Osteoblast (primary cell): ENCODE measurements around the gene KCNMB1. TPM values are rescaled to one million over a fixed set of nuclear protein-coding genes. Genes with fewer than 3 reads are reported as not detected.

Experiments
- DNase-seq: peaks from one replicate; pipeline ENCODE4 v3.0.0; 2011; ENCODE audit warnings: low spot score, mixed read lengths; ENCODE audit not compliant: insufficient read length; ENCODE audit errors: missing footprints
- H2AFZ ChIP-seq: 2 replicates; pipeline ENCODE4 v1.6.0; 2011; ENCODE audit warnings: mild to moderate bottlenecking, low read length
- H3K27ac ChIP-seq: 2 replicates; pipeline ENCODE4 v1.5.1; 2011; ENCODE audit warnings: mild to moderate bottlenecking, low read depth, low read length, moderate library complexity
- H3K27me3 ChIP-seq: 2 replicates; pipeline ENCODE4 v1.6.0; 2012; ENCODE audit warnings: mild to moderate bottlenecking, control low read depth, inconsistent platforms, low read length, moderate library complexity; ENCODE audit not compliant: insufficient read depth
- H3K36me3 ChIP-seq: 2 replicates; pipeline ENCODE4 v1.5.1; 2011; ENCODE audit warnings: mild to moderate bottlenecking, low read length, control low read depth, moderate library complexity; ENCODE audit not compliant: insufficient read depth
- H3K4me1 ChIP-seq: 2 replicates; pipeline ENCODE4 v1.5.1; 2011; ENCODE audit warnings: mild to moderate bottlenecking, low read length, control low read depth, moderate library complexity; ENCODE audit not compliant: insufficient read depth
- H3K4me2 ChIP-seq: 2 replicates; pipeline ENCODE4 v1.6.0; 2011; ENCODE audit warnings: mild to moderate bottlenecking, low read length; ENCODE audit not compliant: insufficient read depth
- H3K4me3 ChIP-seq: fragments of 200-600 bp; sonication (generic); 3 replicates; pipeline ENCODE4 v1.5.1; 2012; ENCODE audit warnings: mild to moderate bottlenecking, low read length, inconsistent platforms; ENCODE audit not compliant: insufficient read depth
- H3K79me2 ChIP-seq: 2 replicates; pipeline ENCODE4 v1.6.0; 2012; ENCODE audit warnings: mild to moderate bottlenecking, low read length, control low read depth, inconsistent platforms; ENCODE audit not compliant: insufficient read depth
- H3K9me3 ChIP-seq: 2 replicates; pipeline ENCODE4 v1.5.1; 2011; ENCODE audit warnings: low read depth, low read length, control low read depth
- H4K20me1 ChIP-seq: 2 replicates; pipeline ENCODE4 v1.6.0; 2012; ENCODE audit warnings: mild to moderate bottlenecking, low read length, control low read depth; ENCODE audit not compliant: insufficient read depth
- CTCF ChIP-seq: IDR thresholded peaks from 2 replicates; pipeline ENCODE4 v1.5.1; 2011; ENCODE audit warnings: mild to moderate bottlenecking, low read depth, low read length, moderate library complexity; ENCODE audit errors: extremely low read depth
- total RNA-seq: library from RNA; depleted of rRNA; stranded (reverse); fragments of >200 nt; gene quantifications from 2 replicates; pipeline ENCODE4 v1.2.3, GENCODE V29; 2012

KCNMB1 gene
- total RNA-seq, 1 donor: under 0.01 TPM

- no peaks in the 10 kb centered on the region for H3K79me2 ChIP-seq
- H2AFZ ChIP-seq: no peak overlapping the region
- H4K20me1 ChIP-seq: no peaks in the 10 kb centered on the region
- no peaks in the 10 kb centered on the region for H3K4me1 ChIP-seq
- no peak for TF ChIP-seq CTCF
- peaks cover 8% of the 10 kb centered on the region for H3K27me3 ChIP-seq
- no peak for DNase-seq
- no peak overlapping the region for H3K4me3 ChIP-seq
- H3K9me3 ChIP-seq: no peaks in the 10 kb centered on the region
- no peak overlapping the region for H3K4me2 ChIP-seq
- no peaks in the 10 kb centered on the region for H3K36me3 ChIP-seq
- H3K27ac ChIP-seq: no peak overlapping the region
Measured at GRCh38 chr5:170416526-170416925, 27.4 kb upstream of the KCNMB1 start.

- Histone ChIP-seq H3K79me2 (no peaks in the 10 kb centered on the region), H3K4me3 (no peak overlapping the region), H3K4me2 (no peak overlapping the region), H3K27me3 (peaks cover 8% of the 10 kb centered on the region), H4K20me1 (no peaks in the 10 kb centered on the region), H3K4me1 (no peaks in the 10 kb centered on the region), H3K9me3 (no peaks in the 10 kb centered on the region), H3K27ac (no peak overlapping the region), H2AFZ (no peak overlapping the region), H3K36me3 (no peaks in the 10 kb centered on the region)
- TF ChIP-seq CTCF: no peak
- DNase-seq: no peak
Measured at GRCh38 chr5:170414786-170415185, 25.6 kb upstream of the KCNMB1 start.

GRCh38 chr5:170413897-170414296 lies 24.7 kb upstream of the KCNMB1 start:
- H3K36me3 ChIP-seq: no peaks in the 10 kb centered on the region
- DNase-seq: no peak
- no peaks in the 10 kb centered on the region for H3K79me2 ChIP-seq
- H4K20me1 ChIP-seq: no peaks in the 10 kb centered on the region
- no peaks in the 10 kb centered on the region for H3K9me3 ChIP-seq
- H3K27me3 ChIP-seq: peaks cover 4% of the 10 kb centered on the region
- H3K4me3 ChIP-seq: no peak overlapping the region
- no peak for TF ChIP-seq CTCF
- no peak overlapping the region for H2AFZ ChIP-seq
- no peaks in the 10 kb centered on the region for H3K4me1 ChIP-seq
- no peak overlapping the region for H3K27ac ChIP-seq
- no peak overlapping the region for H3K4me2 ChIP-seq

- Histone ChIP-seq H3K79me2 (no peaks in the 10 kb centered on the region), H2AFZ (no peak overlapping the region), H4K20me1 (no peaks in the 10 kb centered on the region)
Measured at GRCh38 chr5:170411100-170411499, 21.9 kb upstream of the KCNMB1 start.

More at GRCh38 chr5:170411100-170411499, 21.9 kb upstream of the KCNMB1 start:
- no peak for DNase-seq
- H3K27me3 ChIP-seq: no peaks in the 10 kb centered on the region
- no peak overlapping the region for H3K4me3 ChIP-seq
- TF ChIP-seq CTCF: no peak
- H3K36me3 ChIP-seq: no peaks in the 10 kb centered on the region
- no peak overlapping the region for H3K4me2 ChIP-seq
- H3K4me1 ChIP-seq: no peaks in the 10 kb centered on the region
- no peak overlapping the region for H3K27ac ChIP-seq
- H3K9me3 ChIP-seq: no peaks in the 10 kb centered on the region
